CD14-positive monocyte (primary cell): ENCODE measurements around the gene INPPL1. TPM values are rescaled to one million over a fixed set of nuclear protein-coding genes. Genes with fewer than 3 reads are reported as not detected.
A peak's percentile ranks its signal among the peaks of the same experiment; 100 is the strongest.

ENCODE experiments used
- DNase-seq, 3 donors: peaks; one replicate each; pipeline ENCODE4 v3.0.0-alpha.2; 2011 to 2022
- H2AFZ ChIP-seq: 2 replicates; pipeline ENCODE4 v1.6.0; 2012; ENCODE audit warnings: mild to moderate bottlenecking, low read depth, low read length, inconsistent platforms; ENCODE audit not compliant: insufficient read depth, poor library complexity, severe bottlenecking
- H3K27ac ChIP-seq, 2 donors: 1 replicate in 1 of 2; 2 replicates in 1 of 2; pipeline ENCODE4 v1.5.1; 2012 to 2013; ENCODE audit warnings: low read length in 2 of 2, control low read depth in 1 of 2, inconsistent platforms in 1 of 2, low read depth in 1 of 2, mild to moderate bottlenecking in 1 of 2
- H3K27me3 ChIP-seq, 2 donors: one replicate each; pipeline versions ENCODE4 v1.6.0 to v1.6.1; 2011 to 2013; ENCODE audit warnings: low read length in 2 of 2; ENCODE audit not compliant: control insufficient read depth in 2 of 2, insufficient read depth in 2 of 2
- H3K36me3 ChIP-seq, 2 donors: replicated peaks in 1 of 2; 1 replicate in 1 of 2; 2 replicates in 1 of 2; pipeline versions ENCODE4 v1.5.1 to v1.6.1; 2012 to 2013; ENCODE audit warnings: low read length in 2 of 2, control low read depth in 1 of 2, inconsistent platforms in 1 of 2, mild to moderate bottlenecking in 1 of 2; ENCODE audit not compliant: insufficient read depth in 2 of 2, control insufficient read depth in 1 of 2
- H3K4me1 ChIP-seq, 2 donors: 1 replicate in 1 of 2; 2 replicates in 1 of 2; pipeline versions ENCODE4 v1.5.1 to v1.6.1; 2012 to 2013; ENCODE audit warnings: low read length in 2 of 2, control low read depth in 1 of 2, inconsistent platforms in 1 of 2, mild to moderate bottlenecking in 1 of 2, moderate library complexity in 1 of 2; ENCODE audit not compliant: insufficient read depth in 2 of 2, control insufficient read depth in 1 of 2
- H3K4me2 ChIP-seq: replicated peaks from 2 replicates; pipeline ENCODE3; 2012; ENCODE audit warnings: low read length, moderate library complexity, mild to moderate bottlenecking; ENCODE audit not compliant: poor library complexity, severe bottlenecking; ENCODE audit errors: extremely low read depth
- H3K4me3 ChIP-seq, 3 experiments: fragments of 200-600 bp in 1 of 3; sonication (generic) in 1 of 3; replicated peaks in 1 of 3; 1 replicate in 2 of 3; 2 replicates in 1 of 3; pipeline ENCODE4 v1.5.1; 2011 to 2013; ENCODE audit warnings: low read length in 3 of 3, mild to moderate bottlenecking in 3 of 3, control low read depth in 2 of 3, low read depth in 2 of 3, inconsistent platforms in 1 of 3, moderate library complexity in 1 of 3
- H3K79me2 ChIP-seq: 2 replicates; pipeline ENCODE4 v1.6.0; 2012; ENCODE audit warnings: mild to moderate bottlenecking, control low read depth, inconsistent platforms, low read length, moderate library complexity; ENCODE audit not compliant: insufficient read depth
- H3K9ac ChIP-seq: 2 replicates; pipeline ENCODE4 v1.6.0; 2017; ENCODE audit warnings: low read length, mild to moderate bottlenecking; ENCODE audit not compliant: insufficient read depth, poor library complexity, severe bottlenecking
- H3K9me3 ChIP-seq, 2 donors: replicated peaks in 1 of 2; 1 replicate in 1 of 2; 2 replicates in 1 of 2; pipeline versions ENCODE4 v1.5.1 to v1.6.1; 2012 to 2013; ENCODE audit warnings: low read length in 2 of 2, control low read depth in 1 of 2; ENCODE audit not compliant: control insufficient read depth in 1 of 2, insufficient read depth in 1 of 2
- H4K20me1 ChIP-seq: 2 replicates; pipeline ENCODE4 v1.6.0; 2012; ENCODE audit warnings: mild to moderate bottlenecking, low read length, control low read depth, moderate library complexity; ENCODE audit not compliant: insufficient read depth
- H3K27ac Mint-ChIP-seq, 7 donors: one replicate each; pipeline ENCODE4 v1.8.0; 2020; ENCODE audit warnings: mild to moderate bottlenecking in 7 of 7, mixed read lengths in 7 of 7, moderate library complexity in 6 of 7, inconsistent platforms in 2 of 7
- H3K27me3 Mint-ChIP-seq, 3 donors: one replicate each; pipeline ENCODE4 v1.8.0; 2021 to 2022; ENCODE audit warnings: low read depth in 3 of 3, mild to moderate bottlenecking in 3 of 3, mixed read lengths in 3 of 3, moderate library complexity in 3 of 3, inconsistent platforms in 1 of 3
- H3K36me3 Mint-ChIP-seq, 2 donors: one replicate each; pipeline ENCODE4 v1.8.0; 2020; ENCODE audit warnings: mixed read lengths in 2 of 2, inconsistent platforms in 1 of 2, mild to moderate bottlenecking in 1 of 2
- H3K4me1 Mint-ChIP-seq: one replicate; pipeline ENCODE4 v1.8.0; 2020; ENCODE audit warnings: mild to moderate bottlenecking, mixed read lengths
- H3K4me3 Mint-ChIP-seq, 2 donors: one replicate each; pipeline ENCODE4 v1.8.0; 2020; ENCODE audit warnings: mild to moderate bottlenecking in 2 of 2, mixed read lengths in 2 of 2, moderate library complexity in 1 of 2
- H3K9me3 Mint-ChIP-seq, 7 donors: one replicate each; pipeline ENCODE4 v1.8.0; 2020 to 2022; ENCODE audit warnings: mixed read lengths in 7 of 7, mild to moderate bottlenecking in 6 of 7, moderate library complexity in 6 of 7, inconsistent platforms in 2 of 7
- CTCF ChIP-seq: fragments of 200-600 bp; IDR thresholded peaks from one replicate; pipeline ENCODE4 v1.8.0; 2022; ENCODE audit warnings: antibody characterized with exemption, mild to moderate bottlenecking
- WGBS: methylation state at CpG from one replicate; pipeline ENCODE4 v1.1.5; 2013; ENCODE audit warnings: missing lambda C conversion rate; ENCODE audit not compliant: insufficient coverage; 5-methylcytosine and 5-hydroxymethylcytosine counted together
- intact Hi-C, 2 donors: fragments of 100-400 bp; cut with micrococcal nuclease; formaldehyde crosslinking; loops; one replicate each; pipeline versions ENCODE4 v1.15.0 to v1.15.1; 2023
- polyA plus RNA-seq, 3 donors: library from polyadenylated mRNA; depleted of rRNA in 1 of 3; unstranded in 2 of 3; stranded (reverse) in 1 of 3; fragments of 300-500 nt in 2 of 3; fragments of >200 nt in 1 of 3; fragmentation: Illumina TruSeq in 2 of 3; gene quantifications; 1 replicate in 2 of 3; 2 replicates in 1 of 3; pipeline ENCODE4 v1.2.3, GENCODE V29; 2012 to 2021

INPPL1 gene
- polyA plus RNA-seq, 3 donors: 11.8 to 390 (median 12.6) TPM

- no peak for TF ChIP-seq CTCF
- H4K20me1 ChIP-seq: peaks cover 30% of the 10 kb centered on the region
- no peak overlapping the region for H3K27ac ChIP-seq
- H3K9ac ChIP-seq: no peak overlapping the region
- H3K4me3 ChIP-seq: no peak overlapping the region
- WGBS: 100% methylated on average over 2 of the region's 2 CpGs
- H3K36me3 Mint-ChIP-seq: peaks cover 27 to 31% of the 10 kb centered on the region in 2 donors
- peaks cover 7 to 41% (median 15%) of the 10 kb centered on the region in 7 donors for H3K9me3 Mint-ChIP-seq
- no peaks in the 10 kb centered on the region for H3K79me2 ChIP-seq
- peaks cover 46% of the 10 kb centered on the region for H3K4me1 Mint-ChIP-seq
- no peak for DNase-seq
- H3K27ac Mint-ChIP-seq: peak overlapping the region in 1 of 7 donors; percentile 68
- H3K4me3 Mint-ChIP-seq: peak overlapping the region in 1 of 2 donors; percentile 80
- peaks cover 26 to 37% of the 10 kb centered on the region in 2 donors for H3K4me1 ChIP-seq
- intact Hi-C loops: loop anchor here in 1 of 2 donors (5.0 kb wide), 1 partner anchor 40 kb away; no protein-coding TSS in a partner anchor
- peaks cover 48 to 60% (median 55%) of the 10 kb centered on the region in 3 donors for H3K27me3 Mint-ChIP-seq
- H2AFZ ChIP-seq: no peak overlapping the region
- H3K27me3 ChIP-seq: peaks cover 63 to 82% of the 10 kb centered on the region in 2 donors
- H3K36me3 ChIP-seq: peaks cover 10 to 16% of the 10 kb centered on the region in 2 donors
- no peak overlapping the region for H3K4me2 ChIP-seq
- H3K9me3 ChIP-seq: peaks cover 0 to 35% of the 10 kb centered on the region in 2 donors
Observed at GRCh38 chr11:72242141-72242540, 17.6 kb downstream of the INPPL1 start.

- peaks cover 67 to 89% of the 10 kb centered on the region in 2 donors for H3K27me3 ChIP-seq
- peaks cover 49 to 57% (median 52%) of the 10 kb centered on the region in 3 donors for H3K27me3 Mint-ChIP-seq
- peak overlapping the region; percentile 12 for H3K4me2 ChIP-seq
- intact Hi-C loops: loop anchor here in 1 of 2 donors (5.0 kb wide), 1 partner anchor 39 kb away; no protein-coding TSS in a partner anchor
- H2AFZ ChIP-seq: no peak overlapping the region
- no peak overlapping the region for H3K4me3 ChIP-seq
- H3K9ac ChIP-seq: no peak overlapping the region
- no peaks in the 10 kb centered on the region for H3K79me2 ChIP-seq
- H3K27ac ChIP-seq: no peak overlapping the region
- peaks cover 7 to 41% (median 15%) of the 10 kb centered on the region in 7 donors for H3K9me3 Mint-ChIP-seq
- H3K36me3 Mint-ChIP-seq: peaks cover 14 to 22% of the 10 kb centered on the region in 2 donors
- peaks cover 17% of the 10 kb centered on the region for H4K20me1 ChIP-seq
- peaks cover 45% of the 10 kb centered on the region for H3K4me1 Mint-ChIP-seq
- 21% methylated on average over 56 of the region's 58 CpGs for WGBS
- no peak for DNase-seq
- H3K27ac Mint-ChIP-seq: no peak overlapping the region
- H3K36me3 ChIP-seq: peaks cover 0 to 4% of the 10 kb centered on the region in 2 donors
- peak overlapping the region; percentile 1 to 80 for H3K4me3 Mint-ChIP-seq
- peaks cover 0 to 35% of the 10 kb centered on the region in 2 donors for H3K9me3 ChIP-seq
- H3K4me1 ChIP-seq: peaks cover 23 to 34% of the 10 kb centered on the region in 2 donors
- TF ChIP-seq CTCF: no peak
Observed at GRCh38 chr11:72243173-72244059, 18.8 kb downstream of the INPPL1 start.
